K562 (cell line): ENCODE results near the gene PQBP1. TPM values are rescaled to one million over a fixed set of nuclear protein-coding genes. Genes with fewer than 3 reads are reported as not detected.

Source experiments
- E2F3 ChIP-seq: fragments of 250-450 bp; sonication (Bioruptor Pico); IDR thresholded peaks from 2 replicates; pipeline ENCODE4 v1.4.0; 2020; ENCODE audit warnings: mild to moderate bottlenecking
- EP300 ChIP-seq: IDR thresholded peaks from 2 replicates; pipeline ENCODE4 v1.6.1; 2012; ENCODE audit warnings: low read length, improper control_type of control experiment
- HMGN3 ChIP-seq: IDR thresholded peaks from 2 replicates; pipeline ENCODE4 v1.6.1; 2011; ENCODE audit warnings: borderline replicate concordance, low read depth, mild to moderate bottlenecking, mixed read lengths, low read length; ENCODE audit not compliant: insufficient read length; ENCODE audit errors: extremely low read depth
- KAT8 ChIP-seq: fragments of 450-650 bp; IDR thresholded peaks from 2 replicates; pipeline ENCODE4 v1.6.1; 2016; ENCODE audit warnings: low read depth, mild to moderate bottlenecking
- NRF1 ChIP-seq, 2 experiments: fragments of 450-650 bp; IDR thresholded peaks in 1 of 2; conservative IDR thresholded peaks in 1 of 2; 2 replicates each; pipeline ENCODE4 v1.6.1; 2014; ENCODE audit warnings: mild to moderate bottlenecking in 2 of 2
- RAD51 ChIP-seq: fragments of 450-650 bp; IDR thresholded peaks from 2 replicates; pipeline ENCODE4 v1.7.1; 2016; ENCODE audit warnings: low read depth, mild to moderate bottlenecking, borderline replicate concordance
- RFX7 ChIP-seq: fragments of 250-450 bp; sonication (Bioruptor Pico); IDR thresholded peaks from 2 replicates; pipeline ENCODE4 v1.5.1; 2021; ENCODE audit warnings: mild to moderate bottlenecking
- SRF ChIP-seq, 2 experiments: fragments of 250-450, 450-650 bp in 1 of 2; sonication (Bioruptor Pico) in 1 of 2; sonication (generic) in 1 of 2; formaldehyde crosslinking; IDR thresholded peaks; 2 replicates each; pipeline versions ENCODE4 v1.5.0 to v1.5.1; 2020 to 2022; ENCODE audit warnings: mild to moderate bottlenecking in 1 of 2, missing genetic modification reagents in 1 of 2
- SUPT5H ChIP-seq: fragments of 450-650 bp; IDR thresholded peaks from 2 replicates; pipeline ENCODE4 v1.6.1; 2016
- ZBED1 ChIP-seq: IDR thresholded peaks from 2 replicates; pipeline ENCODE4 v1.6.1; 2014
- ZNF318 ChIP-seq, 2 experiments: fragments of 450-650 bp; IDR thresholded peaks; 2 replicates each; pipeline ENCODE4 v1.6.1; 2016; ENCODE audit warnings: mild to moderate bottlenecking in 2 of 2, borderline replicate concordance in 1 of 2, low read depth in 1 of 2, moderate library complexity in 1 of 2
- ZNF57 ChIP-seq: fragments of 450-650 bp; formaldehyde crosslinking; IDR thresholded peaks from 2 replicates; pipeline ENCODE4 v1.4.0; 2020; ENCODE audit warnings: mild to moderate bottlenecking, moderate library complexity
- polyA plus RNA-seq, 8 experiments: library from polyadenylated mRNA; depleted of rRNA in 4 of 8; stranded (reverse) in 5 of 8; unstranded in 3 of 8; fragments of >200 nt; fragmentation: Nextera tagmentation in 2 of 8; fragmentation: Illumina TruSeq in 1 of 8; extraction: Ambion mirVana in 2 of 8; extraction: Trizol in 1 of 8; gene quantifications; 2 replicates each; pipeline versions ENCODE4 v1.2.1 to v1.2.3, GENCODE V29; 2011 to 2014; ENCODE audit warnings: inconsistent platforms in 1 of 8, missing spikeins in 1 of 8
- total RNA-seq, 7 experiments: library from RNA; depleted of rRNA in 6 of 7; stranded (reverse); fragments of >200 nt in 6 of 7; fragmentation: Illumina TruSeq in 2 of 7; extraction: Trizol in 2 of 7; gene quantifications; 2 replicates each; pipeline versions ENCODE4 v1.2.1 to v1.2.3, GENCODE V29; 2011 to 2021; ENCODE audit warnings: low replicate concordance in 1 of 7
- TF ChIP-seq, protein P1 (sequence below): fragments of 450-650 bp; IDR thresholded peaks from 2 replicates; pipeline ENCODE4 v1.6.1; 2016
- TF ChIP-seq, protein P2 (sequence below): fragments of 250-450 bp; sonication (Bioruptor Pico); IDR thresholded peaks from 2 replicates; pipeline ENCODE4 v1.5.0; 2020; ENCODE audit warnings: mild to moderate bottlenecking

Gene PQBP1
- total and polyA plus RNA-seq, 9 of the 15 experiments (the other 6 are each of a cell fraction or from before 2014, with no cell fraction given), result 41.3 to 262 (median 112) TPM

- TF ChIP-seq, protein P1, sequence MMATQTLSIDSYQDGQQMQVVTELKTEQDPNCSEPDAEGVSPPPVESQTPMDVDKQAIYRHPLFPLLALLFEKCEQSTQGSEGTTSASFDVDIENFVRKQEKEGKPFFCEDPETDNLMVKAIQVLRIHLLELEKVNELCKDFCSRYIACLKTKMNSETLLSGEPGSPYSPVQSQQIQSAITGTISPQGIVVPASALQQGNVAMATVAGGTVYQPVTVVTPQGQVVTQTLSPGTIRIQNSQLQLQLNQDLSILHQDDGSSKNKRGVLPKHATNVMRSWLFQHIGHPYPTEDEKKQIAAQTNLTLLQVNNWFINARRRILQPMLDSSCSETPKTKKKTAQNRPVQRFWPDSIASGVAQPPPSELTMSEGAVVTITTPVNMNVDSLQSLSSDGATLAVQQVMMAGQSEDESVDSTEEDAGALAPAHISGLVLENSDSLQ, result peak; percentile 74
- peak in 1 of 2 experiments; percentile 44; a peak in 1 of 4 replicates for TF ChIP-seq SRF (CRISPR knock-in tag; IDR thresholded peaks at IDR 0.05)
- peak; percentile 40 for TF ChIP-seq HMGN3
- peak; percentile 78; the same call in 1 of the 2 replicates for TF ChIP-seq ZNF57 (CRISPR knock-in tag)
- TF ChIP-seq, protein P2, sequence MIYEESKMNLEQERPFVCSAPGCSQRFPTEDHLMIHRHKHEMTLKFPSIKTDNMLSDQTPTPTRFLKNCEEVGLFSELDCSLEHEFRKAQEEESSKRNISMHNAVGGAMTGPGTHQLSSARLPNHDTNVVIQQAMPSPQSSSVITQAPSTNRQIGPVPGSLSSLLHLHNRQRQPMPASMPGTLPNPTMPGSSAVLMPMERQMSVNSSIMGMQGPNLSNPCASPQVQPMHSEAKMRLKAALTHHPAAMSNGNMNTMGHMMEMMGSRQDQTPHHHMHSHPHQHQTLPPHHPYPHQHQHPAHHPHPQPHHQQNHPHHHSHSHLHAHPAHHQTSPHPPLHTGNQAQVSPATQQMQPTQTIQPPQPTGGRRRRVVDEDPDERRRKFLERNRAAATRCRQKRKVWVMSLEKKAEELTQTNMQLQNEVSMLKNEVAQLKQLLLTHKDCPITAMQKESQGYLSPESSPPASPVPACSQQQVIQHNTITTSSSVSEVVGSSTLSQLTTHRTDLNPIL (CRISPR knock-in tag), result peak; percentile 81
- 0 out of 4 replicates have a peak, but pooled peaks of 1 of the 2 experiments have one; percentile 8 for TF ChIP-seq NRF1 (conservative IDR thresholded peaks at IDR 0.05 in 1 of 2, IDR thresholded peaks at IDR 0.05 in 1 of 2)
- peak; percentile 74; the same call in 1 of the 2 replicates for TF ChIP-seq ZBED1
- TF ChIP-seq KAT8, result 0 out of 2 replicates have a peak, but pooled peaks have one; percentile 7
- 0 out of 4 replicates have a peak, but pooled peaks of 1 of the 2 experiments have one; percentile 37 for TF ChIP-seq ZNF318 (IDR thresholded peaks at IDR 0.05; ENCODE audit: borderline replicate concordance in 1 of 2, low read depth in 1 of 2)
- 0 out of 2 replicates have a peak, but pooled peaks have one; percentile 0 for TF ChIP-seq EP300
- peak; percentile 49 for TF ChIP-seq RFX7 (CRISPR knock-in tag)
- TF ChIP-seq E2F3, result no peak
- TF ChIP-seq SUPT5H, result peak; percentile 85
- no peak for TF ChIP-seq RAD51
These were observed 13.9 kb downstream of the PQBP1 start, which contains the start of gene SLC35A2 (continued) for GRCh38 chrX:48911412-48912182.
